SK-N-SH treated with all-trans-retinoic acid at 6 μM for 48 hours (cell line): ENCODE data around the gene RAD51B.

Source experiments
- ATAC-seq: fragments of 200-7000 bp; cut with Tn5 transposase; 3 replicates; pipeline ENCODE4 v1.9.1; 2020; ENCODE audit warnings: mild to moderate bottlenecking, moderate library complexity
- ARNTL ChIP-seq: fragments of 450-650 bp; formaldehyde crosslinking; IDR thresholded peaks from 2 replicates; pipeline ENCODE4 v1.5.0; 2020; ENCODE audit warnings: low read depth, mild to moderate bottlenecking, moderate library complexity, borderline replicate concordance
- BACH2 ChIP-seq: fragments of 250-450 bp; sonication (Bioruptor Pico); IDR thresholded peaks from 2 replicates; pipeline ENCODE4 v1.9.0; 2021; ENCODE audit warnings: mild to moderate bottlenecking, borderline replicate concordance
- CSDC2 ChIP-seq: fragments of 250-450 bp; sonication (Bioruptor Pico); IDR thresholded peaks from 2 replicates; pipeline ENCODE4 v1.5.0; 2020; ENCODE audit warnings: mild to moderate bottlenecking, moderate library complexity
- ESRRG ChIP-seq: fragments of 250-450 bp; sonication (Bioruptor Pico); IDR thresholded peaks from 2 replicates; pipeline ENCODE4 v1.6.1; 2021; ENCODE audit warnings: mild to moderate bottlenecking
- OSR1 ChIP-seq: fragments of 250-450 bp; sonication (Bioruptor Pico); IDR thresholded peaks from 2 replicates; pipeline ENCODE4 v1.8.0; 2022; ENCODE audit warnings: moderate library complexity, mild to moderate bottlenecking, inconsistent platforms
- POU6F1 ChIP-seq: fragments of 250-450 bp; sonication (Bioruptor Pico); IDR thresholded peaks from 2 replicates; pipeline ENCODE4 v1.8.0; 2021; ENCODE audit warnings: low read depth, mild to moderate bottlenecking, moderate library complexity, borderline replicate concordance
- PPARA ChIP-seq: fragments of 250-450 bp; sonication (Bioruptor Pico); IDR thresholded peaks from 2 replicates; pipeline ENCODE4 v1.5.0; 2020; ENCODE audit warnings: mild to moderate bottlenecking, borderline replicate concordance
- RARB ChIP-seq: fragments of 250-450 bp; sonication (Bioruptor Pico); IDR thresholded peaks from 2 replicates; pipeline ENCODE4 v1.8.0; 2021; ENCODE audit warnings: mild to moderate bottlenecking, moderate library complexity
- SNAI2 ChIP-seq: fragments of 250-450 bp; sonication (Bioruptor Pico); IDR thresholded peaks from 2 replicates; pipeline ENCODE4 v1.5.0; 2020; ENCODE audit warnings: mild to moderate bottlenecking, moderate library complexity
- TCF4 ChIP-seq: fragments of 250-450 bp; sonication (Bioruptor Pico); IDR thresholded peaks from 2 replicates; pipeline ENCODE4 v1.8.0; 2021; ENCODE audit warnings: mild to moderate bottlenecking, moderate library complexity, borderline replicate concordance
- ZC3H10 ChIP-seq: fragments of 250-450 bp; sonication (Bioruptor Pico); IDR thresholded peaks from 2 replicates; pipeline ENCODE4 v1.5.1; 2021; ENCODE audit warnings: mild to moderate bottlenecking, moderate library complexity
- ZFP3 ChIP-seq: fragments of 250-450 bp; sonication (Bioruptor Pico); IDR thresholded peaks from 2 replicates; pipeline ENCODE4 v1.5.0; 2020; ENCODE audit warnings: mild to moderate bottlenecking, moderate library complexity
- ZNF565 ChIP-seq: fragments of 450-650 bp; formaldehyde crosslinking; conservative IDR thresholded peaks from 2 replicates; pipeline ENCODE4 v1.5.0; 2020; ENCODE audit warnings: low read depth, mild to moderate bottlenecking, moderate library complexity
- ZNF70 ChIP-seq: fragments of 450-650 bp; formaldehyde crosslinking; IDR thresholded peaks from 2 replicates; pipeline ENCODE4 v1.5.0; 2020; ENCODE audit warnings: mild to moderate bottlenecking, moderate library complexity
- ZNF8 ChIP-seq: fragments of 450-650 bp; formaldehyde crosslinking; IDR thresholded peaks from 2 replicates; pipeline ENCODE4 v1.5.0; 2020; ENCODE audit warnings: mild to moderate bottlenecking, moderate library complexity
- TF ChIP-seq, protein P1 (sequence below): fragments of 250-450 bp; sonication (Bioruptor Pico); IDR thresholded peaks from 2 replicates; pipeline ENCODE4 v1.5.1; 2020; ENCODE audit warnings: low read depth, mild to moderate bottlenecking, moderate library complexity
- TF ChIP-seq, protein P2 (sequence below): fragments of 250-450 bp; sonication (Bioruptor Pico); IDR thresholded peaks from 2 replicates; pipeline ENCODE4 v1.5.1; 2021; ENCODE audit warnings: mild to moderate bottlenecking, moderate library complexity
- TF ChIP-seq, protein P3 (sequence below): fragments of 250-450 bp; sonication (Bioruptor Pico); IDR thresholded peaks from 2 replicates; pipeline ENCODE4 v1.5.0; 2020; ENCODE audit warnings: mild to moderate bottlenecking, moderate library complexity
- TF ChIP-seq, protein P4 (sequence below): fragments of 250-450 bp; sonication (Bioruptor Pico); IDR thresholded peaks from 2 replicates; pipeline ENCODE4 v1.8.0; 2020; ENCODE audit warnings: mild to moderate bottlenecking, moderate library complexity, borderline replicate concordance

Gene RAD51B

DNA sequence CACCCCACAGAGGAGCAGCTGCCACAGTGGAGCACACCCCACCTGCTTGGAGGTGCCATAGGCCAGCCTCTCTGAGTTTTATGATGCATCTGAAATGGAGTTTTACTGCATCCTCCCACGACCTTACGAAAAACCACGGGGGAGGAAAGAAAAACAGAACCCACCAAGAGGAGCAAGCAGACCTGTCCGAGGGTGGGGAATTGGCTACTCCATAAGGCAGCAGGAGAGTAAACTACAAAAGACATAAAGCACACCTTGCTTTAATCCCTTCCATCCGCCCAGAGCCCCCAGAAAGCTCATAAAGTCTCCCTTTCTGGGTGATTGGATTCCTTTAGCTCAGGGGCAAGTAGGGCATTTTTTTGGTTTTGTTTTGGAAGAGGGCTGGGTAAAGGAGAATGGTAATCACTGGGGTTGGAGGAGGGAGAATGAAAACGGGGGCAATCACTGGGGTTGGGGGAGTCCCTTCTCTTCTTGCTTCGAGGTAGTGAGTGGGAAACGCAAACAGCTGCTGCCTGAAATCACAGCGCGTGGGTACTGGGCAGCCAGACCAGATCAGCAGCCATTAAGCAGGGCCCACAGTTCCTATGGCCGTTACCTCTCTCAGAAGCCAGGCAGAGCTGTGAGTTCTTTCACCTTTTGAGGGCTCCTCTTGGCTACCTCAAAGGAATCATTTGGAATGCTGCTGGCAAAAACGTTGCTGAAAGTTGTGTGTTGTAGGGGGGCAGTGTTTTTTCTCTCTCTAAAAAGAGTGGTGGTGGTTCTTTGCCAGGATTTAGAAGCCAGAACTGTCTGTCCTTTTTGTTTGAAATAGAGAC, 539.6 kb downstream of the RAD51B start:
- TF ChIP-seq ZNF8 (no peak), SNAI2 (CRISPR knock-in tag) (no peak), ZFP3 (CRISPR knock-in tag) (no peak), TCF4 (CRISPR knock-in tag) (no peak), CSDC2 (CRISPR knock-in tag) (no peak), BACH2 (CRISPR knock-in tag) (no peak), OSR1 (CRISPR knock-in tag) (no peak), PPARA (CRISPR knock-in tag) (no peak), ESRRG (CRISPR knock-in tag) (no peak), ZC3H10 (CRISPR knock-in tag) (no peak), ZNF565 (CRISPR knock-in tag) (no peak), ZNF70 (CRISPR knock-in tag) (no peak), RARB (CRISPR knock-in tag) (no peak), POU6F1 (CRISPR knock-in tag) (no peak)
- TF ChIP-seq, protein P1, sequence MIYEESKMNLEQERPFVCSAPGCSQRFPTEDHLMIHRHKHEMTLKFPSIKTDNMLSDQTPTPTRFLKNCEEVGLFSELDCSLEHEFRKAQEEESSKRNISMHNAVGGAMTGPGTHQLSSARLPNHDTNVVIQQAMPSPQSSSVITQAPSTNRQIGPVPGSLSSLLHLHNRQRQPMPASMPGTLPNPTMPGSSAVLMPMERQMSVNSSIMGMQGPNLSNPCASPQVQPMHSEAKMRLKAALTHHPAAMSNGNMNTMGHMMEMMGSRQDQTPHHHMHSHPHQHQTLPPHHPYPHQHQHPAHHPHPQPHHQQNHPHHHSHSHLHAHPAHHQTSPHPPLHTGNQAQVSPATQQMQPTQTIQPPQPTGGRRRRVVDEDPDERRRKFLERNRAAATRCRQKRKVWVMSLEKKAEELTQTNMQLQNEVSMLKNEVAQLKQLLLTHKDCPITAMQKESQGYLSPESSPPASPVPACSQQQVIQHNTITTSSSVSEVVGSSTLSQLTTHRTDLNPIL (CRISPR knock-in tag), result no peak
- TF ChIP-seq, protein P2, sequence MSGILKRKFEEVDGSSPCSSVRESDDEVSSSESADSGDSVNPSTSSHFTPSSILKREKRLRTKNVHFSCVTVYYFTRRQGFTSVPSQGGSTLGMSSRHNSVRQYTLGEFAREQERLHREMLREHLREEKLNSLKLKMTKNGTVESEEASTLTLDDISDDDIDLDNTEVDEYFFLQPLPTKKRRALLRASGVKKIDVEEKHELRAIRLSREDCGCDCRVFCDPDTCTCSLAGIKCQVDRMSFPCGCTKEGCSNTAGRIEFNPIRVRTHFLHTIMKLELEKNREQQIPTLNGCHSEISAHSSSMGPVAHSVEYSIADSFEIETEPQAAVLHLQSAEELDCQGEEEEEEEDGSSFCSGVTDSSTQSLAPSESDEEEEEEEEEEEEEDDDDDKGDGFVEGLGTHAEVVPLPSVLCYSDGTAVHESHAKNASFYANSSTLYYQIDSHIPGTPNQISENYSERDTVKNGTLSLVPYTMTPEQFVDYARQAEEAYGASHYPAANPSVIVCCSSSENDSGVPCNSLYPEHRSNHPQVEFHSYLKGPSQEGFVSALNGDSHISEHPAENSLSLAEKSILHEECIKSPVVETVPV (CRISPR knock-in tag), result no peak
- TF ChIP-seq, protein P3, sequence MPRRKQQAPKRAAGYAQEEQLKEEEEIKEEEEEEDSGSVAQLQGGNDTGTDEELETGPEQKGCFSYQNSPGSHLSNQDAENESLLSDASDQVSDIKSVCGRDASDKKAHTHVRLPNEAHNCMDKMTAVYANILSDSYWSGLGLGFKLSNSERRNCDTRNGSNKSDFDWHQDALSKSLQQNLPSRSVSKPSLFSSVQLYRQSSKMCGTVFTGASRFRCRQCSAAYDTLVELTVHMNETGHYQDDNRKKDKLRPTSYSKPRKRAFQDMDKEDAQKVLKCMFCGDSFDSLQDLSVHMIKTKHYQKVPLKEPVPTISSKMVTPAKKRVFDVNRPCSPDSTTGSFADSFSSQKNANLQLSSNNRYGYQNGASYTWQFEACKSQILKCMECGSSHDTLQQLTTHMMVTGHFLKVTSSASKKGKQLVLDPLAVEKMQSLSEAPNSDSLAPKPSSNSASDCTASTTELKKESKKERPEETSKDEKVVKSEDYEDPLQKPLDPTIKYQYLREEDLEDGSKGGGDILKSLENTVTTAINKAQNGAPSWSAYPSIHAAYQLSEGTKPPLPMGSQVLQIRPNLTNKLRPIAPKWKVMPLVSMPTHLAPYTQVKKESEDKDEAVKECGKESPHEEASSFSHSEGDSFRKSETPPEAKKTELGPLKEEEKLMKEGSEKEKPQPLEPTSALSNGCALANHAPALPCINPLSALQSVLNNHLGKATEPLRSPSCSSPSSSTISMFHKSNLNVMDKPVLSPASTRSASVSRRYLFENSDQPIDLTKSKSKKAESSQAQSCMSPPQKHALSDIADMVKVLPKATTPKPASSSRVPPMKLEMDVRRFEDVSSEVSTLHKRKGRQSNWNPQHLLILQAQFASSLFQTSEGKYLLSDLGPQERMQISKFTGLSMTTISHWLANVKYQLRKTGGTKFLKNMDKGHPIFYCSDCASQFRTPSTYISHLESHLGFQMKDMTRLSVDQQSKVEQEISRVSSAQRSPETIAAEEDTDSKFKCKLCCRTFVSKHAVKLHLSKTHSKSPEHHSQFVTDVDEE, result no peak
- TF ChIP-seq, protein P4, sequence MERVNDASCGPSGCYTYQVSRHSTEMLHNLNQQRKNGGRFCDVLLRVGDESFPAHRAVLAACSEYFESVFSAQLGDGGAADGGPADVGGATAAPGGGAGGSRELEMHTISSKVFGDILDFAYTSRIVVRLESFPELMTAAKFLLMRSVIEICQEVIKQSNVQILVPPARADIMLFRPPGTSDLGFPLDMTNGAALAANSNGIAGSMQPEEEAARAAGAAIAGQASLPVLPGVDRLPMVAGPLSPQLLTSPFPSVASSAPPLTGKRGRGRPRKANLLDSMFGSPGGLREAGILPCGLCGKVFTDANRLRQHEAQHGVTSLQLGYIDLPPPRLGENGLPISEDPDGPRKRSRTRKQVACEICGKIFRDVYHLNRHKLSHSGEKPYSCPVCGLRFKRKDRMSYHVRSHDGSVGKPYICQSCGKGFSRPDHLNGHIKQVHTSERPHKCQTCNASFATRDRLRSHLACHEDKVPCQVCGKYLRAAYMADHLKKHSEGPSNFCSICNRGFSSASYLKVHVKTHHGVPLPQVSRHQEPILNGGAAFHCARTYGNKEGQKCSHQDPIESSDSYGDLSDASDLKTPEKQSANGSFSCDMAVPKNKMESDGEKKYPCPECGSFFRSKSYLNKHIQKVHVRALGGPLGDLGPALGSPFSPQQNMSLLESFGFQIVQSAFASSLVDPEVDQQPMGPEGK (CRISPR knock-in tag), result no peak
- ATAC-seq, result no peak

- ATAC-seq, result no peak
- TF ChIP-seq, protein P2 (CRISPR knock-in tag), result no peak
- TF ChIP-seq ZFP3 (CRISPR knock-in tag) (no peak), ZNF70 (CRISPR knock-in tag) (no peak), CSDC2 (CRISPR knock-in tag) (no peak), ZNF565 (CRISPR knock-in tag) (no peak), POU6F1 (CRISPR knock-in tag) (no peak), SNAI2 (CRISPR knock-in tag) (no peak), ARNTL (CRISPR knock-in tag) (no peak), RARB (CRISPR knock-in tag) (no peak), ESRRG (CRISPR knock-in tag) (no peak), PPARA (CRISPR knock-in tag) (no peak), TCF4 (CRISPR knock-in tag) (no peak)
- TF ChIP-seq, protein P1 (CRISPR knock-in tag), result no peak
- TF ChIP-seq, protein P4 (CRISPR knock-in tag), result no peak
Measured at GRCh38 chr14:68359837-68360552, 540.4 kb downstream of the RAD51B start.
